Epidermal melanocyte (primary cell): Measurements from ENCODE around the gene GABRB2.

Experiments
- DNase-seq: peaks from one replicate; pipeline ENCODE4 v3.0.0; 2011; ENCODE audit warnings: low spot score; ENCODE audit not compliant: insufficient read length

The GABRB2 gene

DNA sequence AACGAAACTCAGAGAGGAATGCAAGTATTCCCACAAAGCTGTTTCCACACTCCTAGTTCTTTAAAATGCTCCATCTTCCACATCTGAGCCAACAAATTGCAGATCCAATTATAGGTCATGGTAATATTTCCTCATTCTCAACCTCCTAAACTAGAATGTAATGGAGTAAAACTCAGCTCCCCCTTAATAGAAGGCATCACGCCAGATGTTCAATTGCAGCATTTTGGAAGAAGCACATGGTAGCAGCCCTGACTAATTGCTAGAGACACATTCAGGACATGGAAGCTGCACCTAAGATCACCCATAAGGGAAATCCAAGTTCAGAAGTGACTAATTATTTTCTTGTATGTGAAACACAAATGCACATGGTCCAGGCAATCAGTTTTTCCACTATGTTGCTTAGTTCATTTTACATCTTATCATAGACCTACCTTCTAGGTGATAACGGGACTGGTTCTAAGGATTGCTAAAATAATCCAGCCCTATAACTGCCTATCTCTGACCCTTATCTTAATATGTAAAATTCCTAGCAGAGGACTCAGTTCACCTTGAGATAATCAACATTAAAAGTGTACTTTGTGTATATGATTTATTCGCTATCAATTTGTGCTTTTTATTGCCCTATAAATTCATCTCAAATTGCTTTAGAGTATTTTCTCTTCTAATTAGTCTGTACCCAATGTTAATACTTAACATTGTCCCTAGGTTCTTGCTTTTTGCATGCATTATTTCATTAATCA is 75.1 kb downstream of the GABRB2 start:
- no peak for DNase-seq

DNA sequence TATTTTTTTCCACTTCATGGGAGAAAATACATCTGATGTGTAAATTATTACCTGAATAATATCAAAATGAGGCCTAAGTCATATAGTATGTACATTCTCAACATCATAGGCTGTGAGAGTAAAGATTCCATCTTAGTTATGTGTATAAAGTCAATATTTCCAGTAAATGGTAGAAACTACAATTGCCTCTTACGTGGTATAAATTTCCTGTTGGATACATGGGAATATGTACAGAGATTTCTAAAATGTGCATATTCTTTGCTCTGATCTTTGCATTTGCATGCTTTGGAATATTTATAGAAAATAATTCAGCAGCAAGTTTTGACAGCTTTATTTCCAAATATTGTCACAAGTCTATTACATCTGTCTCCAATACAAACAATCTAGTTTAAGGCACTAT is 78.8 kb downstream of the GABRB2 start:
- no peak for DNase-seq

DNA sequence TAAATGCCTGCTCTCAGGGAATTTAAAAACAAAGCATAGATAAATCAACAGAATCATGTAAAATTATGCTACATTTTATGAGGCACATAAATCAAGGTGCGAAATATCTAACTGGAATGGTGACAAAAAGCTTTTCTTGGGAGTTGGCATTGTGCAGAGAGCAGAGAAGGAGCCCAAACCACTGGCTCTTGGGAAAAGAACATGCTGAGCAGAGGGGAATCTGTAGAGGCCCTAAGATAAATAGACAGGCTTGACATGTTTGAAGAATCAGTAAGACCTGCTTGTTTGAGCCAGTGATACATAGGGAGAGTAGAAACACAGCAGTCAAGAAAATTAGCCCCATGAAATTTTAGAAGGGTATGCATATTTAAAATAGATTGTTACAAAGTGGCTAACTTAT is 85.8 kb downstream of the GABRB2 start:
- no peak for DNase-seq

DNA sequence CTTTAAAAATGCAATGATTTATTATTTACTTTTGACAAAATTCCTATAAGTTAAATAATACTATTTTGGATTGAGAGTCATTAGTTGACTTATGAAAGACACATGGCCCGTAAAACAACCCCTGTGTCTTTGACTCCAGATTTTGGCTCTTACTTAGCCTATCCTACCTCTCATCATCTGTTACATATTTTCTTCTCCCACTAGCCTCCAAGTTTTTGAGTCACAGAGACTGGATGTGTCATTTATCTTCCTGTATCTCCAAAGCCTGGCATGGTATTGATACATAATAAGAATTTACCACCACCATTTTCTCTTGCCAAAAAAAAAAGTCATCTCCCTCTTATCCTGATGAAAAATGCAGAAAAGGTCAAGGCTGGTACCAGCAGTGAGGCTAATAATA is 99.9 kb downstream of the GABRB2 start:
- DNase-seq, result no peak

DNA sequence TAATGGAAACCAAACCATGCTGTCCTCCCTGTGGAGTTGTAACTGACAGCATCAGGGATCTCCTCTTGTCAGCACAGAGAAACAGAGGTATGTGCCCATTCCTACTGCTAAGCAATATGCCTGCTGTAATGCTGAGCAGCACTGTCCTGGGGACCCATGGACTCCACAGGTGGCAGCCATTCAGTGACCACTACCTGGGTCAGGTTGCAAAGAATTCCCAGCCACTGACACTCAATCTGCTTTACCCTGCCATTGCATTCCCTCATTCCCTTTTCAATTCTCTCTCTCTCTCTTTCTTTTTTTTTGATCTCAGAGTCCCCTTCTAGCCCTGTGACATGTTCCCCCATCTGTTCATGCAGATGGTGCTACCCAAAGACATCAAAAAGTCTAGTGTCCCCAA is 104.1 kb downstream of the GABRB2 start:
- DNase-seq, result no peak

DNA sequence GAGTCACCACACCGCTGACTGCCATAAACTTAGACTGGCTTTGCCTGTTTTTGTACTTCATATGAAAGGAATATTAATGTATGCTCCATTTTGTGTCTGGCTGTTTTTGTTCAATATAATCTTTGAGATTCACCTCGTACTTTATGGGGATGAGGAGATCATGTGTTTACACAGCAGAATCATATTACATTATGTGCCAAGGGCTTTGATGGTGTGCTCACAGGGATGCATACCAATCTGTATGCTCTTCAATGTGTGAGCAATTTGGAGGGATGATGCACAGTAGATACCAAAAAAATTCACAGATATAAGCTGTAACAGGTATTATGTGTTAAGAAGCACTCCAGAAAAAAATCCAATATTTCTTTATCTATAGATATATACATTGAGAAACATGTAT is 113.7 kb downstream of the GABRB2 start:
- no peak for DNase-seq

DNA sequence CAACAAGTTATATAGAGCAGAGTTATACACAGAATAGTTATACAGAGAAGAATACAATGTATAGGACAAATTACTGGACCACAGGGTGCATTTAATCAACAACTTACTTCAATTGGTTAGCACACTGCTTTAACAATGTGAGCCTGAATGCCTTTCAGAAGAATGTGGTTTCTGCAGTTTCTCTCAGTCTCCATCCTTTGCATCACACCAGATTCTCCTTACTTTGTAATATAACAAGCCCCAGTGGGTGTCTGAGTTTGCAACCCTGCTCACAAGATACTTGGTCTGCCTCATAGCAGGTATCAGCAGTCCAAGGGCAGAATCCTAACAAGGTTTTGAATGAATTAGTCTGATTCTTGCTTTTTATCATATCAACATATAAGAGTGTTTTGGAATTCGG is 114.6 kb downstream of the GABRB2 start:
- no peak for DNase-seq

DNA sequence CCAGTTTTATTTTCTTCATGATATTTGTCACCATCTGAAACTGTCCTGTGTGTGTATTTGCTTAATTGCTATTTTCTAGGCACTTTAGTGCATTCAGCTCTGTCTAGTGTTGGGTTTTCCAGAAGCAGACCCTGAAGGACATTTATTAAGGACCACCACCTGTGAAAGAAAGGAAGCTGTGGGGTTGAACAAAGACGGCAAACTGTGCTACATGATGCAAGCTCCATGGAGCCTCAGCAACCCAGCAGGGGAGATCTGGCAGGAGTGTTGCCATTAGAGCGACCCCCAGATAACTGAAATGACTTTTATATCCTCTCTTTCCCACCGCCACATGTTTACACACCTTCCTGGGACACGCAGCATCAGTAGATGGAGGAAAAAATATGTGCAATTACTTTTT is 125.5 kb downstream of the GABRB2 start:
- DNase-seq, result no peak

DNA sequence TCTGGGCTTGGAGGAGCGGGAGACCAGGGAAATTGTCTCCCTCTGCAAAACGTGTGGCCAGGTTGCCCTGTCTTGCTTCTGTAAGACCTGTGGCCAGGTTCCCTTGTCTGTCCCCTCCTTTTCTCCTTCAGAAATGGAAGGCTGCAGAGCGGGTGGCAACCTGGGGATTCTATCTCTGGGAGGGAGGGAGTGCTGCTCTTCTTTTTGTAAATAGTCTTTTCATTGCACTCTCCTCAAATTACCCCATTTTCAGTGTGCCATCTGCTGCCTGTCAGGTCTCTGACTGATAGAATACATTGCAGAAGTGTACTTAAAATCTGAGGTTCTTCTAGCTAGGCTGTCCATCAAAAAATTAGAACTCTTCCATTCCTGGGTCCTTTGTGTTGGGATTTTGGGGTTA is 126.0 kb downstream of the GABRB2 start:
- no peak for DNase-seq

DNA sequence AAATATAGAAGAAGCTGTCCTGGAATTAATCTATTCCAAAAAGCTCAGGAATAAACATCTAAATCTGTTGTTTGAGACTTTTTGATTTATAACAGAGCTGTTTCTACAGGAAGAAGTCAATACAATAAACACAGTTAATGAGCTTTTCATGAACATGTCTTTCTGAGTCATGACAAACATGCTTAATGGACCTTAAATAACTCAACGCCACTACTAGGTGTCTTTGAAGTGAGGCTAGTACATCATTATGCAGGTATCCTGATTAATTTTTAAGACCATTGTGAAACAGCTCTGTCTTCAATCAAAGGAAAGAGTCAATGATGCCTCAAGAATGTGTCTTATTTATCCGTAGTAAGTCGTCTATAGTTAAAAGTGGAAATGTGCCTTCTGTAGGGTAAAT is 131.6 kb downstream of the GABRB2 start:
- DNase-seq, result no peak

DNA sequence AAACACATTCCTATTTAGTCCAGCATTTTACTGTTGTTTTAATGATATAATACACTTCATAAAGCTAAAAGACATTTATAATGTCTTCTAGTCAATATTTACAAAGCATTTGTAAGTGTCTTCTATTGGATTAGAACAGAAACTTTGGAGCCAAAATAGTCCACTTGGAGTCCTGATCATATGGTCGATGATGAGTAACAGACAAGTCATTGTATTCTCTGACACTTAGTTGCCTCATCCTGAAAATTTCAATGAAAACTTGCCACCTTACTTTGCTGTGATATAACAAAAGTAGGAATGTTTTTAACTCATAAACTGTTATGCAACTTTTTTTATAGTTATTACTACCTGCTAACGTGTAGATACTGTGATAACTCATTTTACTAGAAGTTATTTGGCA is 132.5 kb downstream of the GABRB2 start:
- DNase-seq, result no peak

DNA sequence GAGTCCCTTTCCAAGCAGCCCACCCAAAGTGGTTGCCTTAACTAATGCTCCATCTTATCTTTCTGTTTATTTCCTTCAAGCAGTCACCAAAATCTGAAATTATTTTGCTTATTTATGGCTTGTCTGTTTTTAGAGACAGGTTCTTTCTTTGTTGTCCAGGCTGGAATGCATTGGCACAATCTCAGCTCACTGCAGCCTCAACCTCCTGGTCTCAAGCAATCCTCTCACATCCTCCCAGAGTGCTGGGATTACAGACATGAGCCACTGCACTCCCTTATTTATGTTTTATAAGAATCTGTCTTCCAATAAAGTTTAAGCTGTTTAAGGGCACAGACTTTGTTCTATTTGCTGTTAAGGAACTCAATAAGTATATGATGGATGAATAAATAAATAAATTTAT is 133.7 kb downstream of the GABRB2 start:
- no peak for DNase-seq

DNA sequence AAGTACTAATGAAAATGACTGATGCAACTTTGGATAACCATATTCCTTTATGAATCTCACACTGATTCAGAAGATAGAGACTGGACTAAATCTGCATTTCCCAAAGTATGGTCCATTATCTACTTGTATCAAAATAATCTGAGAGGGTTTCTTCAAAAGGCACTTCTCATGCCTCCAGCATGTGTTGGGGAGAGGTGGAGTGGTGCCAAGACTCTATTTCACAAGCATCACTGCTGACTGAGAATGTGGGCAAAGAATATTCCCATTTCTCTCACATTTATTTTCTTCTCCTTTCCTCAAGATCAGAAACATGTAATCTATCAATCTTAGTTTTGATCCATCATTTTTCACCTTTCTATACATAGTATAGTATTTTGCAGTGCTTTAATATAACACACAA is 135.4 kb downstream of the GABRB2 start:
- DNase-seq, result no peak

DNA sequence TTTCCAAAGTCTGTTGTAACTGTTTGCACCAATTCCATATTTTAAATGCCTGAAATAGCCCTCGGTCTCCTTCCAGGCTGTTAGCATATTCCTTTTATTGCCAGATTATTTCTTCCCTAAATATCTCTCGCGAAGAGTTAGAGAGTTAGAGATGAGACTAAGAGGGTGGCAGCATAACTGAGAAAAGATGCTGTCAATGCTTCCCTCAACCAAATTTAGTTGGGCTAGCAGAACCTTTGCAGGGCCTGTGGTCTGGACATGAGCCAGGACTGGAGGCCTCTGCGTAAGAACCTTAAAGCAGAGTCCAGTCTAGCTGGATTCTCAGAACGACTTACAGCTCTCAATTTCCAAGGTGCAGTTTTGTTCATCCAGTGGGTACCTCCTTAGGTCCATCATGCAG is 135.9 kb downstream of the GABRB2 start:
- DNase-seq, result no peak

DNA sequence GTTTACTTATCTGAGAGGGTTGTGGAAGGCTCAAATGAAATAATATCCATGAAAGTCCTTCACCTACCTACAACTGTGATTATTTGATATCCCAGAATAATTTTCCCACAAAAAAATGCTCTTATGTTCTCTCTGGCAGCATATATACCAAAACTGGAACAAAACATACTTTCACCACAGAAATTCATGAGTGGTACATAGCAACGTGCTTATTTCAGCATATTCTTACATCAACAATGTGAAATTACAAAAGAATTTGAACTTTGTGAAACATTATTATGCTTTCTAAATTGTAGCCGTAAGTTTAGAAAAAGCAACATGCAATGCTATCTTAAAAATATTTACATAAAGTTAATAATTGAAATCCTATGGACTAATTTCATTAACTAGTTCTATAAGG is 137.1 kb downstream of the GABRB2 start:
- DNase-seq, result no peak

DNA sequence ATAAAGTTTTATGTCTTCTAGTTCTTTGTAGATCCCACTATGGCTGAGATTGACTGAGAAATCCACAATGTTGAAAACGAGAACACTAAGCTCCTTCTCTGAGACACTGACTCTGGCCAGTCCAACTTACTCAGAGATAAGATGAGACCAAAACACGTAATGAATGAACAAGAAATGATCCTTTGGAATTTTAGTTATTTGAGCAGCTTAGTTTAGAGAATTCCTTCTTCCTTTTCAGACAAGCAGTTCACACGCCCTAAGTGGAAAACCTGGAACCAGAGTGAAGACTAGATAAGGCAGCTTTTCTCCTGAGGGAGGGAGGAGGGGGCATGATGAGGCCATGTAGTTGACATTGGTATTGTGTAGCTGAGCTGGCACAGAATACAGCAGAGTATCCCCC is 139.6 kb downstream of the GABRB2 start:
- no peak for DNase-seq

DNA sequence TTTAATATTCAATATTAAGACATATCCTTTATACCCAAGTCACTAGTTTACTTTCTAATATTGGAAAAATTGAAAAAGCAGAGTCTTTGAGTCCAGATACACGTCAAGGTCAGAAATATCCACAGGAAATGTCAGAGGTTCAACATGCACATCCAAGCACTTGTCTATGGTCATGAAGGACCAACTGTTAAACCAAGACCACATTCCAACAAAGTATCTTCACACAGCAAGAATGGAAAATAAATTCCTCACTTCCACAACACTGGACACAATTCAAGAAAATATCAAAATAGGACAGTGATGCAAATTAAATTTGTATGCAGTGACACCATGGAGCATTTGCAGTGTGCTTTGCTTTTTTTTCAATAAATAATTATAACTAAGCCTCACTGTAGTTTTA is 142.5 kb downstream of the GABRB2 start:
- no peak for DNase-seq

DNA sequence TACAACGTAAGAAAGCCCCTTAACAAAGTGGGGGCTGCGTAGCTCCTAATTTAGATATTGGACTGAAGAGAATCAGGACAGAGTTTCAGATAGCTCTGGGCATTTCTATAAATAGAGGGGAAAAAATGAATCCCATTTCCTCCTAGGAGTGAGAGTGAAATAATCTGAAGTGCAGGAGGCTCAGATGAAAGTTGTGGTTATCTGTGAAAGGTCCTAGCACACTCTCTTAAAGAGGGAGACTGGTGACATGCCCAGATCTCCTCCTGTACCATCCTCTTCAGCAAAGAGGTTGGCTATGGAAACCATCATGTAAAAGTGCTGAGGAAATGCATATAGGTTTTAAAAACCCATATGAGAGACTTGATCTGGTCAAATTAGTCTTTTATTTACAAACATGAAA is 143.4 kb downstream of the GABRB2 start:
- no peak for DNase-seq

DNA sequence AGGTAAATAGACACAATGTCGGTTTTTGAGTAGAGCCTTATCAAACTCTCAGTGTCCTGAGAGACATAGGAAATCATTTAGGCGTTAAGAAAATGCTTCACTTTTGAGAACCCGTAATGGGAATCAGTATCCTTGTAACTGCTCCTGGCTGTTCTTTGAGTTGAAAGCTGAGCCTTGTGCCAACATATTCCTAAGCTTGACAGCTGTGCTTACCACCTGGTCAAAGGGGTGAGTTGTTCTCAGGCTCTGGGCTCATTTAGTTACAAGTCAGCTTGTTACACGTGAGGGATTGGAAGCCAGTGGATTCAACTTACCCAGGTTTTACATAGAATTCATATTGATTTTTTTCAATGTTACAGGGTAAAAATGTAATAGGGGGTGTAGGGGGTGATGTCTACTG is 145.9 kb downstream of the GABRB2 start:
- no peak for DNase-seq

DNA sequence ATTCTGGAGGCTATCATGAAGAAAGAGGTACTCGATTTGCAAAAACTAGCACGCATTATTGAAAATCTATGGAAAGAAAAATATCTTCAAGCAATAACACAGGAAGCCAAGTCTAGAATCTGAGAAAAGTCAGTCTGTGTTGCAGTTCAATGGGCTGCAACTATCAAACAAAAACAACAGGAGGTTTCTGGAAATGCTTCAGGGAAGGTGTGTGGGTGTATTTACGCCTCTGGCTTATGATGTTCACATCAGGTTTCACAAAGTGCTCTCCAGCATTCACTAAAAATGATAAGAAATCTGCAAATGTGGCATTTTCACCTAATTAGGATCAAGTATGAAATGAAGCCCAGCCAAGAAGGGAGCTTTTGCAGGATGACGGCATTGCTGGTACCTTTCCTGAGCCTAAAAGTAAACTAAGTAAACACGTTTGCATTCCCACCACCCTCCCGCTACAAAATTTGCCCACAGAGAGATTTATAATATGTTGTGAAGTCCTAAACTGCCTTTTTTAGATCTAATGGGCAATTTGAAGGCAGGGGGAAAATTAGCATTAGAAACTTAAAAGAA is 146.4 kb downstream of the GABRB2 start:
- DNase-seq, result no peak

DNA sequence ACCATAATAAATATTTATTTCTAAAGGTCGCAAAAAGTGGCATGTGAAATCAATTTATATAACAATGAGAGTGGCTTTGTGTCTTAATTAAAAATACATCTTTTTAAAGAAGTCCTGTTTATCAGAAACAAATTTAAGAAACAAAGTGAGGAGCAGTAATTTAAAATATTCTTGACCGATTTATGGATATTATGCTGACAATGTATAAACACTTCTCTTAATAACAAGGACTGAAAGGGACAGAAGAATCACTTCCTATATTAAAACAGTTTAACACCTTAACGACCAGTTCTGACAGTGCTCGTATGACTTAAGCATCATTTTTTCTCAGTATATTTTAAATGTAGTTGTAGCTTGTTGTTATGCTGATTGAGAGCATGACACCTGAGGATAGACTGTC is 149.1 kb downstream of the GABRB2 start:
- DNase-seq, result no peak

DNA sequence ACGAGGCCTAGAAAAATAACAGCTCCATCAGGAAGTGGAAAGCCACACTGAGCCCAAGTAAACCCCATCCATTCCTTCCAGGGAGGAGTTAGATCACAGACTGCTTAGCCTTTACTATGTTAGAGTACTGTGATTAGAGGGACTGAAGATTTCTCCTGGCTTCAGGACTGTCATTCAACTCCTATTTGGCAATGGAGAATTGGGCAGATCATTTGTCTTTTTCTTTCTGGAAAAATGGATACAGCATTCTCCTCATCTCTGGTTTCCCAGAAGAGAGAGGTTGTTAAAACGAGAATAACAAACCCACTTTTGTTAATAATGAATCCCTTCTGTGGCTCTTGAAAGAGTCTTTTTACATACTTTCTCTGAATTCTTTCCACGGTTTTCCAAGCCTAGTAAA is 150.4 kb downstream of the GABRB2 start:
- DNase-seq, result no peak

DNA sequence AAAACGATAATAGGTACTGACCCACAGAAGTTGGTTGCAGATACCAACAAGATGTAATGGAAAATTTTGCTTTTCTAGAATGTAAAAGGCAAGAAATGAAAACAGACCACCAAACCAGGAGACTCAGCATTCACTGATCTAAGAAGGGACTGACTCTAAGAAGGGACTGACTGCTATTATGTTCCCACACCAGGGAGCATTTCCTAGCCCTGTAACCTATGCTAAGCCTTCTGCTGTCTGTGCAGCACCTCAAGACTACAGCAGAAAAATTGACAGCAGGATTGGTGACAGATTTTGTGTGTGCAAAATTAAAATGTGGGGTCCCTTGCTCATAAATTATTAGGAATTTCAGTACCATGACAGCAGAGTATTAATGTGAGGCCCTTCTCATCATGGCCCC is 154.8 kb downstream of the GABRB2 start:
- no peak for DNase-seq

DNA sequence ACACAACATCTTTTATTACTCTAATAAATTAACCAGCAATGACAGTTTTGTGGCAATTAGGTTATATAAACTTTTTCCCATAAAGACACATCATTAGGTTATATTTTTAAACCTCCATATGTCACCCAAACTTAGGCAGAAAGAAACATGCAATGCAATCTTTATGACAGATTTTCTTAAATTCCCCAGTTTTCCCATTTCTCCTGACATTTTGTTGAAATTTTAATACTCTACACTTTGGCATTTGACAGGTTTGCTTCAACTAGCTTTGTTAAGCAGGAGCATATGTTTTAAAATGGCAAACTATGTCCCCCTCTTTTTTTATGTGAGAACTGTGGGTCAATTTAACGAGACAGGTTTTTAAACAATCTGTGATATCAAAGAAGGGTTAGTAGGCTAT is 155.5 kb downstream of the GABRB2 start:
- no peak for DNase-seq
